ENCODE measurements around the gene PTAR1.
"Not testable (repeated sequence)": the region's sequence is repeated elsewhere in the genome, so short reads cannot be mapped to it uniquely, and the experiment has no call there.

- TF ChIP-seq CTCF, EZH2, EZH2phosphoT487 (IDR thresholded peaks at IDR 0.05): not testable (repeated sequence)
Observed at GRCh38 chr9:69800027-69800426, 40.2 kb upstream of the PTAR1 start.
